Epithelial cell of esophagus (primary cell): ENCODE measurements around the gene SORBS1.
A peak's percentile ranks its signal among the peaks of the same experiment; 100 is the strongest.

Experiments used
- DNase-seq: peaks from one replicate; pipeline ENCODE4 v3.0.0; 2010; ENCODE audit warnings: low read depth
- H3K4me3 ChIP-seq: 2 replicates; pipeline ENCODE4 v1.5.1; 2011; ENCODE audit warnings: mild to moderate bottlenecking, low read length, control low read depth
- CTCF ChIP-seq: IDR thresholded peaks from 2 replicates; pipeline ENCODE4 v1.5.1; 2011; ENCODE audit warnings: low read depth, mild to moderate bottlenecking, low read length, control low read depth, inconsistent platforms; ENCODE audit not compliant: insufficient read depth; ENCODE audit errors: missing control alignments

Gene SORBS1

DNA sequence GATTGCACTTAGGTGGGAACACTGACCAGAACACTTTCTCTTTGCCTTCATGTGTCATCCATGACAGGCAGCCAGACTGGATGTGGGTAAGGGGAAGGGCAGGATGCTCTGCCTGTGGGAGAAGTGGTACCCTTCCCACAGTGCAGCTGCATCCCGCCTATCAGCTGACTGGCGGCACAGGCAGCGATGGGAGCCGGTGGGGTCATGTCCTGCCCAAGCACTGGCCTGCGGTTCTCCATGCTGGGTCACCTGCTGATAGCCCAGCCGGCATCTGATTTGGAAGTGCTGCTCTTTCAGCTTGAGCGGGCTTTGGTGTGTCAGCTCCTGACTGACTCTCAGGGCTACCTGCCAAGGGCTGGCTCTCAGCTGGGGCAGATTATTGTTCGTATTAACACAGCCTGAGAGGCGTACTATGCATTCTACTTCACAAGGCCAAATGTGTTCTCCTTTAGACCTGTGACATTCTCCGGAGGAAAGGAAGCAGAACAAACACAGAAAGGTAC lies 165.2 kb downstream of the SORBS1 start:
- no peak overlapping the region for H3K4me3 ChIP-seq
- no peak for DNase-seq
- TF ChIP-seq CTCF: no peak

DNA sequence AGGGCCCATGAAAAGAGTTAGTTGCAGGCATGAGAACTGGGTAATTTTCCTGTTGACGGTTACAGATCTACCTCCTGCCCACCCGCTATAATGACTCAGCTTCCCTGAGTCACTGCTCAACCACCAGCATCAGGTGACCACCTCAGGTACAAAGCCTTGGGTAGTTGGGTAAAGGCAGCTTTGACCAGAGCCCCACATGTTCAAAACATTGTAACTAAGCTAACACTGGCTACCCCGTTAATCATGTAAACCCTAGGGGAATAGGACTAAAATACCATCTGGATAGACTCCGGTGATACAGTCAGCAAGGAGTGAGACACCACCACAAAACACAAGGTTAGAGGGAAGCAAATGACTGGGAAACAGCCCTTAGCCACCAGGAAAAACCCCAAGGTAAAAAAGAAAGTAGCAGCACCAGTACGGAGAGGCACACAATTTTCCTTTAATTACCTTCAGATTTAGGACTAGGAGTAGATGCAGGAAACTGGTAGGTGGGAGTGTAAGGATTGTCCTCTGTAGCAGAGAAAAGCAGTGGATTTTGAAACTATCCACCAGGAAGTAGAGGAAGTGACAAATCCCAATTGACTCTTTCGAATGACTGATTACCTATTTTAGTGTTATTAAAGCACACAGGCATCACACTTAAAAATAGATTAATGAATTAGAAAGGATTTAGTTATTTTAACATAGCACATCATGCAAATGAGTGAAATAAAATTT lies 166.8 kb downstream of the SORBS1 start:
- DNase-seq: peak; percentile 93
- TF ChIP-seq CTCF: no peak
- no peak overlapping the region for H3K4me3 ChIP-seq

GRCh38 chr10:95392681-95393164 lies 168.4 kb downstream of the SORBS1 start:
- no peak for TF ChIP-seq CTCF
- H3K4me3 ChIP-seq: no peak overlapping the region
- no peak for DNase-seq

GRCh38 chr10:95392217-95392584 lies 169.0 kb downstream of the SORBS1 start:
- no peak for TF ChIP-seq CTCF
- no peak for DNase-seq

GRCh38 chr10:95391581-95392216 lies 169.5 kb downstream of the SORBS1 start:
- TF ChIP-seq CTCF: peak; percentile 46
- no peak overlapping the region for H3K4me3 ChIP-seq
- DNase-seq: peak; percentile 61

More at GRCh38 chr10:95392217-95392584, 169.0 kb downstream of the SORBS1 start:
- no peak overlapping the region for H3K4me3 ChIP-seq

DNA sequence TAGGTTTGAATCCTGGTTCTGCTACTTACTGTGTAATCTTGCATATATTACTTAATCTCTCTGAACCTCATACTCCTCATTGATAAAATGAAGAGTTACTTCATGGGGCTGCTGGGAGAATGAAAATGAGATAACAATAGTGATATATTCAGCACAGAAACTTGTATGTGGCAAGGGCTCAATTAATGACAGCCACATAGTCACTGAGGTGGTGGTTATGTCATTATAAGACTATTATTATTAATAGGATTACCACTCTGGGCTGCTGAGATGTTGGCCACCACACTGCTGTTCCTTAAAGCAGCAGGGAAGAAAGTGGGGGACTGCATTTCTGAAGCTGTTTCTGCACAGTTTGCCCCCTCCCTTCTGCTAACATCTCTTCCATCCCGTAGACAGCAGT lies 170.0 kb downstream of the SORBS1 start:
- no peak for DNase-seq
- H3K4me3 ChIP-seq: no peak overlapping the region
- no peak for TF ChIP-seq CTCF
